OCI-LY1 (cell line): ENCODE data around the gene SIRT6.

Experiments
- H2AFZ ChIP-seq: fragments of 200-600 bp; sonication (generic), shearing (Covaris generic); 2 replicates; pipeline ENCODE4 v1.6.0; 2014; ENCODE audit warnings: antibody characterized with exemption, mild to moderate bottlenecking, low read length
- H3F3A ChIP-seq: fragments of 200-600 bp; sonication (generic), shearing (Covaris generic); 2 replicates; pipeline ENCODE4 v1.6.0; 2014; ENCODE audit warnings: mild to moderate bottlenecking, antibody characterized with exemption, low read length, moderate library complexity; ENCODE audit not compliant: insufficient read depth
- H3K27ac ChIP-seq: fragments of 200-600 bp; sonication (generic); 2 replicates; pipeline ENCODE4 v1.5.1; 2014; ENCODE audit warnings: low read length, mixed run types, mild to moderate bottlenecking, low read depth; ENCODE audit not compliant: poor library complexity, severe bottlenecking
- H3K27me3 ChIP-seq: fragments of 200-600 bp; sonication (generic); 2 replicates; pipeline ENCODE4 v1.6.0; 2014; ENCODE audit warnings: antibody characterized with exemption, mild to moderate bottlenecking, low read length, moderate library complexity; ENCODE audit not compliant: insufficient read depth
- H3K36me3 ChIP-seq: fragments of 200-600 bp; sonication (generic); 2 replicates; pipeline ENCODE4 v1.6.1; 2014; ENCODE audit warnings: mild to moderate bottlenecking, antibody characterized with exemption, low read length, moderate library complexity, mixed read lengths; ENCODE audit not compliant: insufficient read depth
- H3K4me1 ChIP-seq: fragments of 200-600 bp; sonication (generic); 2 replicates; pipeline ENCODE4 v1.5.1; 2014; ENCODE audit warnings: mild to moderate bottlenecking, low read length, moderate library complexity; ENCODE audit not compliant: insufficient read depth, severe bottlenecking
- H3K4me2 ChIP-seq: fragments of 200-600 bp; sonication (generic), shearing (Covaris generic); 2 replicates; pipeline ENCODE4 v1.6.1; 2014; ENCODE audit warnings: low read length
- H3K4me3 ChIP-seq: fragments of 200-600 bp; sonication (generic); 2 replicates; pipeline ENCODE4 v1.5.1; 2014; ENCODE audit warnings: low read length, low read depth, mild to moderate bottlenecking, mixed read lengths; ENCODE audit not compliant: poor library complexity, severe bottlenecking
- H3K79me2 ChIP-seq: fragments of 200-600 bp; shearing (Covaris generic); 2 replicates; pipeline ENCODE4 v1.6.1; 2016; ENCODE audit warnings: mixed run types, low read length, mixed read lengths; ENCODE audit not compliant: insufficient read depth
- H3K9ac ChIP-seq: fragments of 200-600 bp; sonication (generic), shearing (Covaris generic); 2 replicates; pipeline ENCODE4 v1.6.1; 2014; ENCODE audit warnings: mild to moderate bottlenecking, low read length, mixed read lengths
- H3K9me2 ChIP-seq: fragments of 200-600 bp; sonication (generic), shearing (Covaris generic); 2 replicates; pipeline ENCODE4 v1.6.1; 2014; ENCODE audit warnings: low read depth, mild to moderate bottlenecking, low read length, mixed read lengths
- H3K9me3 ChIP-seq: fragments of 200-600 bp; shearing (Covaris generic); 2 replicates; pipeline ENCODE4 v1.6.1; 2014; ENCODE audit warnings: low read length, mixed read lengths
- H4K20me1 ChIP-seq: fragments of 200-600 bp; sonication (generic), shearing (Covaris generic); 2 replicates; pipeline ENCODE4 v1.6.0; 2016; ENCODE audit warnings: mild to moderate bottlenecking, low read length; ENCODE audit not compliant: insufficient read depth
- CTCF ChIP-seq: fragments of 200-600 bp; sonication (generic), shearing (Covaris generic); IDR thresholded peaks from 2 replicates; pipeline ENCODE4 v1.5.1; 2017; ENCODE audit warnings: mild to moderate bottlenecking, antibody characterized with exemption, low read length, moderate library complexity, mixed read lengths
- EZH2 ChIP-seq: fragments of 200-600 bp; sonication (generic), shearing (Covaris generic); IDR thresholded peaks from 2 replicates; pipeline ENCODE4 v1.8.0; 2017; ENCODE audit warnings: borderline replicate concordance, mixed run types, mild to moderate bottlenecking, antibody characterized with exemption, low read length, moderate library complexity, mixed read lengths

SIRT6 gene

GRCh38 chr19:4172861-4173473, 9.4 kb downstream of the SIRT6 start:
- H3K27me3 ChIP-seq, result no peaks in the 10 kb centered on the region
- no peaks in the 10 kb centered on the region for H3K9me3 ChIP-seq
- TF ChIP-seq CTCF (no peak), EZH2 (no peak)
- H3K4me2 ChIP-seq, result no peak overlapping the region
- H3K27ac ChIP-seq, result no peak overlapping the region
- H3K9me2 ChIP-seq, result no peaks in the 10 kb centered on the region
- H3K36me3 ChIP-seq, result no peaks in the 10 kb centered on the region
- no peak overlapping the region for H2AFZ ChIP-seq
- no peak overlapping the region for H3K9ac ChIP-seq
- H4K20me1 ChIP-seq, result no peaks in the 10 kb centered on the region
- no peaks in the 10 kb centered on the region for H3K79me2 ChIP-seq
- H3K4me3 ChIP-seq, result no peak overlapping the region
- H3K4me1 ChIP-seq, result no peaks in the 10 kb centered on the region
- H3F3A ChIP-seq, result no peaks in the 10 kb centered on the region

GRCh38 chr19:4171676-4172075, 10.7 kb downstream of the SIRT6 start:
- Histone ChIP-seq H3K4me2 (no peak overlapping the region), H3K27ac (no peak overlapping the region), H3K9me2 (no peaks in the 10 kb centered on the region), H3K36me3 (no peaks in the 10 kb centered on the region), H3K4me3 (no peak overlapping the region), H3K4me1 (no peaks in the 10 kb centered on the region), H3K79me2 (no peaks in the 10 kb centered on the region), H3K9ac (no peak overlapping the region), H4K20me1 (no peaks in the 10 kb centered on the region), H2AFZ (no peak overlapping the region), H3K27me3 (no peaks in the 10 kb centered on the region), H3K9me3 (no peaks in the 10 kb centered on the region), H3F3A (no peaks in the 10 kb centered on the region)
- TF ChIP-seq CTCF (no peak), EZH2 (no peak)

GRCh38 chr19:4164262-4164661, 18.1 kb downstream of the SIRT6 start:
- H3K9me3 ChIP-seq, result no peaks in the 10 kb centered on the region
- H3K9me2 ChIP-seq, result no peaks in the 10 kb centered on the region

More at GRCh38 chr19:4164262-4164661, 18.1 kb downstream of the SIRT6 start:
- Histone ChIP-seq H3K36me3 (no peaks in the 10 kb centered on the region), H4K20me1 (no peaks in the 10 kb centered on the region), H3K27ac (no peak overlapping the region), H3K79me2 (no peaks in the 10 kb centered on the region), H3K4me1 (no peaks in the 10 kb centered on the region), H3F3A (no peaks in the 10 kb centered on the region), H3K4me3 (no peak overlapping the region), H3K27me3 (no peaks in the 10 kb centered on the region; the same call in 1 of the 2 replicates), H3K9ac (no peak overlapping the region), H2AFZ (no peak overlapping the region), H3K4me2 (no peak overlapping the region)
- TF ChIP-seq EZH2 (no peak), CTCF (no peak)
